Ramos (cell line): ENCODE data around the gene STRIT1.

Source experiments
- in situ Hi-C: fragments of 300-500 bp; cut with MboI; formaldehyde crosslinking; loops from one replicate; pipeline ENCODE4 v1.14.3; 2022; ENCODE audit warnings: low sequenced_read_pairs; ENCODE audit not compliant: unreplicated experiment

STRIT1 gene

GRCh38 chr3:155317211-155317610, 23.7 kb upstream of the STRIT1 start:
- in situ Hi-C loops, result no loop called here

- in situ Hi-C loops, result no loop called here
These were observed 22.9 kb upstream of the STRIT1 start for GRCh38 chr3:155316426-155316825.

- in situ Hi-C loops, result no loop called here
These were observed 20.4 kb upstream of the STRIT1 start for GRCh38 chr3:155313916-155314315.

GRCh38 chr3:155313300-155313699, 19.8 kb upstream of the STRIT1 start:
- in situ Hi-C loops, result no loop called here

GRCh38 chr3:155312781-155313180, 19.3 kb upstream of the STRIT1 start:
- in situ Hi-C loops, result no loop called here

- in situ Hi-C loops, result no loop called here
These were observed 16.1 kb upstream of the STRIT1 start for GRCh38 chr3:155309581-155309980.

- in situ Hi-C loops, result no loop called here
These were observed 15.3 kb upstream of the STRIT1 start for GRCh38 chr3:155308831-155309230.

GRCh38 chr3:155307183-155307582, 13.7 kb upstream of the STRIT1 start:
- in situ Hi-C loops, result no loop called here

- in situ Hi-C loops, result no loop called here
These were observed 10.9 kb upstream of the STRIT1 start for GRCh38 chr3:155304394-155304793.

GRCh38 chr3:155303540-155304097, 10.1 kb upstream of the STRIT1 start:
- in situ Hi-C loops, result no loop called here

- in situ Hi-C loops, result no loop called here
These were observed 9.4 kb upstream of the STRIT1 start for GRCh38 chr3:155302891-155303290.

GRCh38 chr3:155302481-155302880, 9.0 kb upstream of the STRIT1 start:
- in situ Hi-C loops, result no loop called here

- in situ Hi-C loops, result no loop called here
These were observed 3.6 kb upstream of the STRIT1 start for GRCh38 chr3:155297100-155297499.

GRCh38 chr3:155296413-155296812, 2.9 kb upstream of the STRIT1 start:
- in situ Hi-C loops, result no loop called here

GRCh38 chr3:155292693-155293092, 790 bp downstream of the STRIT1 start:
- in situ Hi-C loops, result no loop called here

GRCh38 chr3:155292133-155292532, 1.4 kb downstream of the STRIT1 start:
- in situ Hi-C loops, result no loop called here

- in situ Hi-C loops, result no loop called here
These were observed 6.7 kb downstream of the STRIT1 start for GRCh38 chr3:155286736-155287135.

GRCh38 chr3:155285936-155286335, 7.5 kb downstream of the STRIT1 start:
- in situ Hi-C loops, result no loop called here

GRCh38 chr3:155283092-155284056, 10.1 kb downstream of the STRIT1 start:
- in situ Hi-C loops, result no loop called here

GRCh38 chr3:155282385-155283091, 10.9 kb downstream of the STRIT1 start:
- in situ Hi-C loops, result no loop called here

- in situ Hi-C loops, result no loop called here
These were observed 11.6 kb downstream of the STRIT1 start for GRCh38 chr3:155281912-155282311.
